GM18858 (cell line): Measurements from ENCODE around the gene SFXN4.
"Not testable (repeated sequence)": the region's sequence is repeated elsewhere in the genome, so short reads cannot be mapped to it uniquely, and the experiment has no call there.

Experiments
- ATAC-seq: cut with Tn5 transposase; IDR thresholded peaks from one replicate; pipeline ENCODE4 v1.9.1; 2021; ENCODE audit not compliant: unreplicated experiment

The SFXN4 gene

GRCh38 chr10:119149157-119149556 lies 16.4 kb downstream of the SFXN4 start:
- ATAC-seq, result no peak

DNA sequence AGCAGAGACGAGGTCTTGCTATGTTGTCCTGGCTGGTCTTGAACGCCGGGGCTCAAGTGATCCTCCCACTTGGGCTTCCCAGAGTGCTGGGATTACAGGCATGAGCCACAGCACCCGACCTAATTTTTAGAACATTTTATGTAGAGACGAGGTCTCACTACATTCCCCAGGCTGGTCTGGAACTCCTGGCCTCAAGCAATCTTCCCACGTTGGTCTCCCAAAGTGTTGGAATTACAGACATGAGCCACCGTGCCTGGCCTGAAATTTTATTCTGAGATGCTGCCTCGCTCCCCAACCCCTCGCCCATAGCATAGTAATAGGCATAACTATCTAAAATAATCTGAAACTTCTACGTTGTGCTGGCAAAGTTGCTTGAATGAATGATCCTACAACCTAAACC lies 21.9 kb downstream of the SFXN4 start:
- no peak for ATAC-seq

DNA sequence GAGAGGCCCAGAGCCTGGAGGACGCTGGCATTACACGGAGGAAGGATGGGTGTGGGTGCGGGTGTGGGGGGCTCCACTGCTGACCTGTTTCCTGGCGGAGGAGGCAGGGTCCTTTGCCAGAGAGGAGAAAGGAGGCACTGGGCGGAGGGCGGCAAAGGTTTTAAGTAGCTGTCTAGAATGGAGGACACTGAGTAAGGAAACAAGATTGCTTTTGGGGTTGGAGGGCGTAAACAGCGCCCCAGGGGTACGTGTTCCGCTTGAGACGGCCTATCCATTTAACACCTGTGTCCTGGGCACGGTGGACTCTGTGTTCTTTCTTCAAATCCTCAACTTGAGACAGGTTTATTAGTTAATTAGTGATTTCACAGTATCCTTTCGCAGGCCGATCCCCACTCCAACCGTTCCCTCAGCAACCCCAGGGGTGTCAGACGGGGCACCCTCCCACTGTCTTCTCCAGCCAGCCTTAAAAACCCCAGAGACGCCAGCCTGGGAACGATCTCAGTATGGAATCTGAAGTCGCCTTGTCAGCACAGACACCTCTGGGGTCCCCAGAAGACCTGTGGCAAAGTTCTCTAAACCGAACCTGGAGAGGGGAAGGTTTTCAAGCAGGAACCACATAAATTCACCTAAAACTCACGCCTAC lies 24.8 kb downstream of the SFXN4 start:
- no peak for ATAC-seq

- no peak for ATAC-seq
Measured at GRCh38 chr10:119139464-119140067, 25.9 kb downstream of the SFXN4 start.

DNA sequence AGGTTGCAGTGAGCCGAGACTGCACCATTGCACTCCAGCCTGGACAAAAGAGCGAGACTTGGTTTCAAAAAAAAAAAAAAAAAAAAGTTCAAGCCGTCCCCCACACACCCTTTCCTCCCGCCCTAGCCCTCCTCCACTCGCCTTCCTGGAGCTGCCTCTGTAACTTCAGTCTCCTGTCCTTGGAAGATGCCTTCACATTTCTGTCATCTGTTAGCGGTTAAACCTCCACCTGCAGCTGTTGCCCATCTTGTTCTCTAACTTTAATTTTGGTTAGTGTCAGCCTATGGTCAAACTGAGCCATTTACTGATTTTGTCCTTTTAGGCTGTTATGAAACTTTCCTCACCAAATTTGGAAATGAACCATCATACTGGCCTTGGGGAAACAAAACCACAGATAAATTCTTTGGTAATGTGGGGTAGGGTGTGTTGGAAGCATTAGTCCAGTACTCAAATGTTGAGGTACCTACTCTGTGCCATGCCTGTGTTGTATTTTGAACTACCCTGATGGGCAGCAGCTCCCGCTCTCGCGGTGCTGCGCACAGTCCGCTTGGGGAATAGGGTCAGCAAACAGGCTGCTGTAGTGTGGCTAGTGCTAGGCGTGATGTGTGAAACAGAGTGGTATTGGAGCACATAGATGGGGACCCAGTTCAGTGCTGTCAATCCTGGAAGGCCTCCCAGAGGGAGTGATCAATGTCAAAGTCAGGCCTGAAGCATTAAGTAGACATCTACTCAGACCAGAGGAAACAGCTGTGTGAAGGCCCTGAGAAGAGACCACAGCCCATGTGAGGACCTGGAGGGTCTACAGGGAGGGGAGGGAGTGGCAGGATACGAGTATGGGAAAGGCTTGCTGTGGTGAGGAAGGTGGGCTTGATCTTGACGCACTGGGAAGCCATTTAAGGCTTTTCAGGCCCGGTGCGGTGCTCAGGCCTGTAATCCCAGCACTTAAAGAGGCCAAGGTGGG lies 26.9 kb downstream of the SFXN4 start:
- no peak for ATAC-seq

- ATAC-seq, result not testable (repeated sequence)
Measured at GRCh38 chr10:119137878-119138277, 27.6 kb downstream of the SFXN4 start.

DNA sequence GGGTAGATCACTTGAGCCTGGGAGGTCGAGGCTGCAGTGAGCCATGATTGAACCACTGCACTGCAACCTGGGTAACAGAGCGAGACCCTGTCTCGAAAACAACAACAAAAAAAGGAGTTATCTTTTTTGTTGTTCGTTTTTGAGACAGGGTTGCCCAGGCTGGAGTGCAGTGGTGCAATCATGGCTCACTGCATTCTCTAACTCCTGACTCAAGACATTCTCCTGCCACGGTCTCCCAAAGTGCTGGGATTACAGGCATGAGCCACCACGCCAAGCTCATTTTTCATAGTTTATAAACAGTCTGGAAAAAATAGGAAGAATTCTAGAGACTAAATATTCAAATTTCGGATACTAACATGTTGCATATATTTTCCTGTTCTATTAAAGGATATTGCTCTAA lies 29.4 kb downstream of the SFXN4 start:
- ATAC-seq, result no peak

- no peak for ATAC-seq
Measured at GRCh38 chr10:119135513-119135881, 30.0 kb downstream of the SFXN4 start.

- ATAC-seq, result no peak
Measured at GRCh38 chr10:119133949-119134348, 31.6 kb downstream of the SFXN4 start.

DNA sequence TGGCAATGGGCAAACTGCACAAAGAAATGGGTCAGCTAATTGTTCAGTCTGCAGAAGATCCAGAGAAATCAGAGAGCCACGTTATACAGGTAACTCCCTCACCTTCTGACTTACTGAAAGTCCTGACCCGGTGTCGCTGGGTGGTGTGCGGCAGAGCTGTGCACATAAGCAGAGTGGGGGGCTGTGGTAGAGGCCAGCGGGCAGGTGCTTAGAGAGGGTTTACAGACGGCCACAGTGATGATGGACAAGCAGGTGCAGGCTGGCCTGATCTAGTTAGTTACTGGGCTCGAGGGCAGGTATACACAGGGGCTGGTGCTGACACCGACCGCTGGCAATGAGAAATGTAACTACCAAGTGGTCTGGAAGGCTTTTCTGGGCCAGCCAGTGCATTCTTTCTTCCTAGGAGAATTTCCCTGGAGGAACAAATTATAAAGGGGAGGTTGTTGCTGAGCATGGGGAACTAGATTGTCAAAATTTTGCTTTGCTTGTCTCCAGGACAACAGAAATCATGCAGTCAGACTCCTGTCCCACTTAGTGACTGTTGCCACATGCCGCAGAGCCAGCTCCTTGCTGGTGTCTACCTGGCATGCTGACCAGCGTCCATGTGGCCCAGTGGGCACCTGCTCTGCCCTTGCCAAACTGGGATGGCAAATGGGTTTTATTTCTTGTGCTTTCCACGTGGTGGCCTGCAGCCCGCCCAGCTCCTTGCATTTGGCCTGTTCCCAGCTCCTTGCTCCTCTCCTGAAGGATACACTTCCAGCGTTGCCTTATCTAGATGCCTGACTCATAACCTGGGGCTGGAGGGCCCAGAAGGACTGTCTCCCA lies 32.8 kb downstream of the SFXN4 start:
- ATAC-seq, result no peak

DNA sequence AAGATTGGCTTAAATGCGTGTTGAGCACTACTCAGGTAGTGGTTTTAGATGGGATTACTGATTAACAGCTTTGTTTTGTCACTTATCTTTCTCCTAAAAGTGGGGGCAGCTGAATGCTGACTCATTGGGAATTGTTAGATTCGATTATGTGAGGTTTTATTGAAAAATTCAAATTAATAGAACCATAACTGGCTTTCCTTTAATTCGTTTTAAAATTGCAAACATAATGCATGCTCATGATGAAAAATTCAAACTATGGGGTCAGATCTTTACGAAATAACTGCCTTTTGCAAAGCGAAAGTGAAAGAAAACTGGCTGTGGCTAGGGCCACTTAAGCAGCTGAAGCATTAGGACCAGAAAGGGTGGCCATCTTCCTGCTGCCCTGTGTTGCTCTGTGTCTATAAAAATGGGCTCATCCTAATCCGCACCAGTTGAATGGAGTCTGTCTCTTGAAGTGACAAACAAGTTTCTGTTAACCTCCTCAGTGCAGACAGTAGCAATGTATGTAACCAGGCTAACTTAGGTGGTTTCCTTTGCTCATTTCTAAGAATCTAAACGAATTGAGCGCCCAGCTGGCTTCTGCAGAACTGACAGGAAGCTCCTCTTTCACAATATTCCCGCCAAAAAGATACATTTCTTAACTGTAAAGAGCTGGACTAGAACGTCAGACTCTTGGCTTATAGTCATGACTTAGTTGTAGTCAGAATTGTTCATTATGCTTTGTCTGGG lies 33.8 kb downstream of the SFXN4 start:
- ATAC-seq, result no peak

DNA sequence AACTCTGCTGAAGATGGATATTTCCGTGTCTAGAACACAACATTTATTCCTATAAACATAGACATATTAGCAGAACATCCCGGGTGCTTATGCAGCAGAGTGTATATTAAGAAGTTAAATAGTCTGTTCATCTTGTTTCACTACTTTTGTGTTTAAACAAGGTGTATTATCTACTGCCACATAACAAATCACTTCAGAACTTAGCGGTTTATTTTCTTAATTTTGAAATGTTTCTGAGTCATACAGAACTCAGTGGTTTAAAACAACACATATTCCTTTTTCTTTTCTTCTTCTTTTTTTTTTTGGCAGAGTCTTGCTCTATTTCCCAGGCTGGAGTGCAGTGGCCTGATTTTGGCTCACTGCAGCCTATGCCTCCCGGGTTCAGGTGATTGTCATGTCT lies 35.8 kb downstream of the SFXN4 start:
- no peak for ATAC-seq

DNA sequence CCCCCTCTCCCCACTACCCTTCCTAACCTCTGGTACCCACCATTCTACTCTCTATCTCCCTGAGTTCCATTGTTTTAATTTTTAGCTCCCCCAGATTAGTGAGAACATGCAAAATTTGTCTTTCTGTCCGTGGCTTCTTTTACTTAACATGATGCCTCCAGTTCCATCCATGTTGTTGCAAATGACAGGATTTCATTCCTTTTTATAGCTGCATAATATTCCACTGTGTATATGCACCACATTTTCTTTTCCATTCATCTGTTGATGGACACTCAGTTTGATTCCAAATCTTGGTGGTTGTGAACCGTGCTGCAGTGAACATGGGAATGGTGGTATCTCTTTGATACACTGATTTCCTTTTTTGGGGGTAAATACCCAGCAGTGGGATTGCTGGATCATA lies 39.6 kb downstream of the SFXN4 start:
- ATAC-seq, result no peak

- ATAC-seq, result no peak
Measured at GRCh38 chr10:119120875-119121274, 44.6 kb downstream of the SFXN4 start.

DNA sequence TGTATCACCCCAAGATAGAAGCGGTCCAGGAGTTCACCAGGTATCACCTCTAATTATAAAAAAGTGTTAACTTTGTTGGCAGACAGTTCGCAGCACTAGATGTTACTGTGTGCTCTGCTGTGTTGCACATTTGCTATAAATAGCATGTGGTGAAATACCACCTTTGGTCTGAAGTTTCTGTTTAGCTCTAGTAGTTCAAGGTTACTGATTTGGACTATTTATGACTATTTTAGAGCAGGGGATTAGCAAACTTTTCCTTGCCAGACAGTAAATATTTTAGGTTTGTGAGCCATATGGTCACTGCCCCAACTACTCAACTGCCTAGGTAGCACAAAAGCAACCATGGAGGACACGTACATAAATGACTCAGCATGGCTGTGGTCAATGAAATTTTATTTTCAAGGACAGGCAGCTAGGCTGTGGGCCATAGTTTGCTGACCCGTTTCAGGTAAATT lies 45.1 kb downstream of the SFXN4 start:
- ATAC-seq, result peak; percentile 93

- no peak for ATAC-seq
Measured at GRCh38 chr10:119119400-119119799, 46.1 kb downstream of the SFXN4 start.

DNA sequence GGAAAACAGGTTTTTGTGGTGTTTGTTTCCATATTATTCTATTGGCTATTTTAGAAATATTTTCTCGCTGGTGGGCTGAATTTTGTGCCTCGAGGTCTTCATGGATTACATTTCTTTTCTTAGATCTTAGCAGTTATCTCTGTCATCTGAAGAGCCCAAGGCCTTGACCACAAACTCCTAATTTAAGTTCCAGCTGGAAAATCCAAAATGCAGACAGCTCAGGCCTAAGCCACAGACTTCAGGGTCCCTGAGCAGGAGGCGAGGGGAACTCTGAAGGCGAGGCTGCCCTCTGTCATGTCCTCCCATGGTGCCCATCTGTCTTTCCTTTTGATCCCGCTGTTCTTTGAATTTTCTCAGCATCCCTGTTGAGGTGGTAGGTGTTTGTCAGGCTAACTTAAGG lies 47.3 kb downstream of the SFXN4 start:
- no peak for ATAC-seq

GRCh38 chr10:119116326-119116951 lies 49.1 kb downstream of the SFXN4 start:
- no peak for ATAC-seq

- ATAC-seq, result no peak
Measured at GRCh38 chr10:119115926-119116325, 49.6 kb downstream of the SFXN4 start.
